T47D (cell line): ENCODE measurements around the gene KRTAP5-3.

ENCODE experiments used
- DNase-seq, 2 experiments: peaks; one replicate each; pipeline versions ENCODE4 v3.0.0 to v3.0.0-alpha.2; 2011 to 2012; ENCODE audit warnings: low read depth in 1 of 2, low spot score in 1 of 2
- JUND ChIP-seq: IDR thresholded peaks from 2 replicates; pipeline ENCODE4 v1.6.1; 2012; ENCODE audit warnings: low read depth
- in situ Hi-C: cut with HindIII; loops from 2 replicates; pipeline ENCODE4 v1.10.0; 2016; ENCODE audit warnings: low sequenced_read_pairs, low pct_unique_long_range_greater_than_20kb

The KRTAP5-3 gene

GRCh38 chr11:1574933-1575242, 33.4 kb downstream of the KRTAP5-3 start:
- DNase-seq = no peak
- in situ Hi-C loops = no loop called here
- TF ChIP-seq JUND = no peak

GRCh38 chr11:1574238-1574932, 33.9 kb downstream of the KRTAP5-3 start:
- DNase-seq = peak; percentile 31 to 68
- in situ Hi-C loops = no loop called here
- TF ChIP-seq JUND = no peak

- TF ChIP-seq JUND = no peak
- in situ Hi-C loops = no loop called here
- DNase-seq = peak in 1 of 2 experiments; percentile 81
Observed at GRCh38 chr11:1573903-1574237, 34.4 kb downstream of the KRTAP5-3 start.

- in situ Hi-C loops = no loop called here
- no peak for TF ChIP-seq JUND
- peak in 1 of 2 experiments; percentile 57 for DNase-seq
Observed at GRCh38 chr11:1573077-1573902, 35.0 kb downstream of the KRTAP5-3 start.

GRCh38 chr11:1572197-1573076, 35.8 kb downstream of the KRTAP5-3 start, which contains the start of gene DUSP8:
Gene DUSP8 (minus strand): TSS chr11:1572271. CDS start chr11:1565826, 6,445 bp downstream.
- in situ Hi-C loops = no loop called here
- peak; percentile 59; the same call in 1 of the 2 replicates for TF ChIP-seq JUND
- peak; percentile 86 to 91 for DNase-seq

GRCh38 chr11:1571760-1572196, 36.5 kb downstream of the KRTAP5-3 start:
- no peak for TF ChIP-seq JUND
- no peak for DNase-seq
- in situ Hi-C loops = no loop called here

- no peak for TF ChIP-seq JUND
- in situ Hi-C loops = no loop called here
- DNase-seq = no peak
Observed at GRCh38 chr11:1570896-1571759, 37.1 kb downstream of the KRTAP5-3 start.

GRCh38 chr11:1570531-1570895, 37.8 kb downstream of the KRTAP5-3 start:
- in situ Hi-C loops = no loop called here
- no peak for DNase-seq
- no peak for TF ChIP-seq JUND

GRCh38 chr11:1570001-1570453, 38.2 kb downstream of the KRTAP5-3 start:
- no peak for DNase-seq
- TF ChIP-seq JUND = no peak
- in situ Hi-C loops = no loop called here

- no peak for TF ChIP-seq JUND
- in situ Hi-C loops = no loop called here
- DNase-seq = no peak
Observed at GRCh38 chr11:1569251-1569780, 38.9 kb downstream of the KRTAP5-3 start.

GRCh38 chr11:1568441-1568911, 39.8 kb downstream of the KRTAP5-3 start:
- DNase-seq = no peak
- in situ Hi-C loops = no loop called here
- TF ChIP-seq JUND = no peak
